Keratinocyte (primary cell): ENCODE measurements around the gene RNF151. TPM values are rescaled to one million over a fixed set of nuclear protein-coding genes. Genes with fewer than 3 reads are reported as not detected.

Experiments
- DNase-seq: peaks from one replicate; pipeline ENCODE4 v3.0.0-alpha.2; 2011; ENCODE audit warnings: low read depth, missing footprints, low spot score
- FAIRE-seq: peaks from 2 replicates; lab custom pipeline; 2011; peaks lifted over from hg19 to GRCh38; lab: Jason Lieb, UNC
- H2AFZ ChIP-seq: 2 replicates; pipeline ENCODE4 v1.6.0; 2012; ENCODE audit warnings: low read length, control low read depth, inconsistent platforms; ENCODE audit not compliant: control insufficient read depth
- H3K27ac ChIP-seq: 2 replicates; pipeline ENCODE4 v1.5.1; 2011; ENCODE audit warnings: low read length; ENCODE audit not compliant: control insufficient read depth, insufficient read depth
- H3K27me3 ChIP-seq: 3 replicates; pipeline ENCODE4 v1.6.0; 2011; ENCODE audit warnings: low read length; ENCODE audit not compliant: control insufficient read depth, insufficient read depth; ENCODE audit errors: extremely low read depth
- H3K36me3 ChIP-seq, 2 experiments: 2 replicates in 1 of 2; 3 replicates in 1 of 2; pipeline ENCODE4 v1.5.1; 2011; ENCODE audit warnings: low read length in 2 of 2, mild to moderate bottlenecking in 1 of 2; ENCODE audit not compliant: control insufficient read depth in 2 of 2, insufficient read depth in 2 of 2; ENCODE audit errors: extremely low read depth in 1 of 2
- H3K4me1 ChIP-seq: 3 replicates; pipeline ENCODE4 v1.5.1; 2011; ENCODE audit warnings: low read length; ENCODE audit not compliant: control insufficient read depth, insufficient read depth; ENCODE audit errors: extremely low read depth
- H3K4me2 ChIP-seq: 3 replicates; pipeline ENCODE4 v1.6.0; 2011; ENCODE audit warnings: low read depth, low read length; ENCODE audit not compliant: control insufficient read depth, insufficient read depth; ENCODE audit errors: extremely low read depth
- H3K4me3 ChIP-seq, 3 experiments: fragments of 200-600 bp in 1 of 3; sonication (generic) in 1 of 3; 2 replicates in 2 of 3; 3 replicates in 1 of 3; pipeline ENCODE4 v1.5.1; 2011 to 2016; ENCODE audit warnings: low read length in 3 of 3, mild to moderate bottlenecking in 3 of 3, control low read depth in 2 of 3, inconsistent platforms in 1 of 3, low read depth in 1 of 3, mixed read lengths in 1 of 3, mixed run types in 1 of 3, moderate library complexity in 1 of 3; ENCODE audit not compliant: control insufficient read depth in 2 of 3, insufficient read depth in 2 of 3; ENCODE audit errors: extremely low read depth in 1 of 3
- H3K79me2 ChIP-seq: 2 replicates; pipeline ENCODE4 v1.6.0; 2012; ENCODE audit warnings: low read length; ENCODE audit not compliant: control insufficient read depth, insufficient read depth
- H3K9ac ChIP-seq: 3 replicates; pipeline ENCODE4 v1.6.0; 2011; ENCODE audit warnings: low read length; ENCODE audit not compliant: control insufficient read depth, insufficient read depth; ENCODE audit errors: extremely low read depth
- H3K9me1 ChIP-seq: 3 replicates; pipeline ENCODE4 v1.6.0; 2011; ENCODE audit warnings: low read length; ENCODE audit not compliant: control insufficient read depth, insufficient read depth; ENCODE audit errors: extremely low read depth
- H3K9me3 ChIP-seq: 2 replicates; pipeline ENCODE4 v1.5.1; 2012; ENCODE audit warnings: low read depth, low read length; ENCODE audit not compliant: control insufficient read depth
- H4K20me1 ChIP-seq: 3 replicates; pipeline ENCODE4 v1.6.0; 2011; ENCODE audit warnings: low read length; ENCODE audit not compliant: control insufficient read depth, insufficient read depth; ENCODE audit errors: extremely low read depth
- CTCF ChIP-seq, 3 experiments: IDR thresholded peaks in 1 of 3; conservative IDR thresholded peaks in 1 of 3; optimal IDR thresholded peaks in 1 of 3; 2 replicates in 2 of 3; 3 replicates in 1 of 3; pipeline versions ENCODE3 to v1.5.1; 2011; ENCODE audit warnings: low read length in 3 of 3, mild to moderate bottlenecking in 3 of 3, moderate library complexity in 2 of 3, control low read depth in 1 of 3, inconsistent platforms in 1 of 3; ENCODE audit not compliant: insufficient read depth in 2 of 3; ENCODE audit errors: extremely low read depth in 1 of 3
- EZH2 ChIP-seq: IDR thresholded peaks from one replicate; pipeline ENCODE4 v1.6.1; 2012; ENCODE audit warnings: inconsistent platforms, mild to moderate bottlenecking, low read length, moderate library complexity
- dilution Hi-C: fragments of 300-500 bp; cut with MboI; formaldehyde crosslinking; loops from one replicate; pipeline ENCODE4 v1.7.0; 2020; ENCODE audit warnings: low sequenced_read_pairs; ENCODE audit not compliant: extremely low pct_ligation_motif_present
- polyA plus RNA-seq, 5 experiments: library from polyadenylated mRNA; depleted of rRNA in 3 of 5; stranded (reverse) in 3 of 5; stranded (forward) in 1 of 5; unstranded in 1 of 5; fragments of >200 nt; gene quantifications; 1 replicate in 1 of 5; 2 replicates in 3 of 5; 3 replicates in 1 of 5; pipeline versions ENCODE4 v1.2.1 to v1.2.3, GENCODE V29; 2011 to 2012; ENCODE audit warnings: missing spikeins in 2 of 5, low read depth in 1 of 5, low replicate concordance in 1 of 5

Gene RNF151
- polyA plus RNA-seq, 1 donor (not counting 4 experiments of a cell fraction or from before 2014, with no cell fraction given): not detected

- H3K9me3 ChIP-seq: no peaks in the 10 kb centered on the region
- FAIRE-seq (no peak), DNase-seq (no peak)
- no peak overlapping the region for H3K9ac ChIP-seq
- H3K36me3 ChIP-seq: peaks cover 14 to 23% of the 10 kb centered on the region in 2 experiments
- dilution Hi-C loops: no loop called here
- H3K4me1 ChIP-seq: peaks cover 29% of the 10 kb centered on the region
- no peaks in the 10 kb centered on the region for H4K20me1 ChIP-seq
- H3K9me1 ChIP-seq: no peaks in the 10 kb centered on the region
- H3K27me3 ChIP-seq: peaks cover 3% of the 10 kb centered on the region
- no peak overlapping the region for H3K27ac ChIP-seq
- no peak for TF ChIP-seq EZH2
- no peak for TF ChIP-seq CTCF (optimal IDR thresholded peaks at IDR 0.05 in 1 of 3, IDR thresholded peaks at IDR 0.05 in 1 of 3, conservative IDR thresholded peaks at IDR 0.05 in 1 of 3; ENCODE audit: extremely low read depth in 1 of 3, insufficient read depth in 2 of 3, low read length in 3 of 3)
- H2AFZ ChIP-seq: no peak overlapping the region
- peaks cover 32% of the 10 kb centered on the region for H3K79me2 ChIP-seq
- no peak overlapping the region for H3K4me3 ChIP-seq
- no peak overlapping the region for H3K4me2 ChIP-seq
Observed at GRCh38 chr16:1975432-1976215, 9.0 kb downstream of the RNF151 start.

DNA sequence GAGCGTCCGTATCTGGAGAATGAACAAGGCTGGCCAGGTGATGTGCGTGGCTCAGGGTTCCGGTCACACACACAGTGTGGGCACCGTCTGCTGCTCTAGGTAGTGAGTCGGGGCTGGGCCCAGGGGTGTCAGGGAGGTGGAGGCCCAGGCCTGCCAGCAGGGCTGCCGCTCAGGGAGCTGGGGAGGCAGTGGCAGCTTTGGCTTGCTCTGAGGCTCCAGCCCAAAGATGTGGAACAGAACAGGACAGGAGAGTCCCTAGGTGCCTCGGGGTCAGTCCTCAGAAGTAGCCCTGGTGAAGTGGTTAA lies 9.5 kb downstream of the RNF151 start:
- Histone ChIP-seq H3K27me3 (peaks cover 8% of the 10 kb centered on the region), H3K9ac (no peak overlapping the region), H4K20me1 (no peaks in the 10 kb centered on the region), H3K36me3 (peaks cover 14 to 23% of the 10 kb centered on the region in 2 experiments), H3K4me2 (no peak overlapping the region), H3K27ac (no peak overlapping the region), H3K9me1 (no peaks in the 10 kb centered on the region), H3K4me3 (no peak overlapping the region), H3K4me1 (peaks cover 27% of the 10 kb centered on the region), H3K9me3 (no peaks in the 10 kb centered on the region), H2AFZ (no peak overlapping the region), H3K79me2 (peaks cover 29% of the 10 kb centered on the region)
- FAIRE-seq: no peak
- TF ChIP-seq CTCF (optimal IDR thresholded peaks at IDR 0.05 in 1 of 3, IDR thresholded peaks at IDR 0.05 in 1 of 3, conservative IDR thresholded peaks at IDR 0.05 in 1 of 3; ENCODE audit: extremely low read depth in 1 of 3, insufficient read depth in 2 of 3, low read length in 3 of 3) (no peak), EZH2 (no peak)
- DNase-seq: no peak
- dilution Hi-C loops: no loop called here
